Measurements from ENCODE around the gene ITGAE.
"Not testable (repeated sequence)": the region's sequence is repeated elsewhere in the genome, so short reads cannot be mapped to it uniquely, and the experiment has no call there.

ITGAE gene

DNA sequence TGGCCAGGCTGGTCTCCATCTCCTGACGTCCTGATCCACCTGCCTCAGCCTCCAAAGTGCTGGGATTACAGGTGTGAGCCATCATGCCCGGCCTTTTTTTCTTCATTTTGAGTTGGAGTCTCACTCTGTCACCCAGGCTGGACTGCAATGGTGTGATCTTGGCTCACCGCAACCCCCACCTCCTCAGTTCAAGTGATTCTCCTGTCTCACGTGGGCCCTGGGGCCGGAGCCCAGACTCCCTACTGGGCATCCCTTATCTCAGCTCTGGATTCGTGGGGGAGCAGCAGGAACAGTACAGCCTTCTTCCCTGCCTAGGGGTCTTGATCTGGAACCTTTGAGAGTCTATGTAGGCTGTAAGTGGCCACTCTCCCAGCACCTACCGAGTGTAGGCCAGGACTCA, 7.7 kb downstream of the ITGAE start:
- not testable (repeated sequence) for H3K27me3 ChIP-seq (ENCODE audit: low read depth, low read length); H3K27ac ChIP-seq (ENCODE audit: low read length); H3K4me3 ChIP-seq (ENCODE audit: low read depth in 1 of 2, low read length in 2 of 2); H3K9me3 ChIP-seq (ENCODE audit: control insufficient read depth in 1 of 2, low read length in 2 of 2); H3K4me1 ChIP-seq (ENCODE audit: control insufficient read depth in 1 of 2, insufficient read depth in 2 of 2, low read length in 2 of 2); H3K36me3 ChIP-seq (ENCODE audit: control insufficient read depth in 1 of 2, insufficient read depth in 2 of 2, low read length in 2 of 2)

DNA sequence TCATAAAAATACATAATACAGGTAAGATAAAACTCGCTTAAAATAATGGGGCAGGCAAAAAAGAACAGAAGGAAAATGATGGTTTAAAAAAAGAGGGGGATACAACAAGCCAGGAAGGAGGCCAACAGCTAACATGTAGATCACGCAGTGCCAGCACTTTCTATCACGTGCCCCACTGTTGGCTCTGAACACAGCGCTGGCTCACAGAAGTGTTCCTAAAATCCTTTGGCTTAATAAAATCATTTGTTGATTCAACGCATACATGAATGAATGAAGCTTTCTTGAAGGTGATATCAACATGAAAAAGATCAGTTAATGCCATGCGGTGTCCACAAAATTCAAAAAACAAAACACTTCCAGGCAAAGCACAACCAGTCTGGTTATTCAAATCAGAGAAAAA, 8.5 kb downstream of the ITGAE start:
- H3K4me1 ChIP-seq (ENCODE audit: control insufficient read depth in 1 of 2, insufficient read depth in 2 of 2, low read length in 2 of 2), result no peaks in the 10 kb centered on the region
- H3K9me3 ChIP-seq (ENCODE audit: control insufficient read depth in 1 of 2, low read length in 2 of 2), result no peaks in the 10 kb centered on the region
- H3K4me3 ChIP-seq (ENCODE audit: low read depth in 1 of 2, low read length in 2 of 2), result no peak overlapping the region
- H3K27ac ChIP-seq (ENCODE audit: low read length), result no peak overlapping the region
- no peaks in the 10 kb centered on the region for H3K27me3 ChIP-seq (ENCODE audit: low read depth, low read length)
- H3K36me3 ChIP-seq (ENCODE audit: control insufficient read depth in 1 of 2, insufficient read depth in 2 of 2, low read length in 2 of 2), result no peaks in the 10 kb centered on the region

DNA sequence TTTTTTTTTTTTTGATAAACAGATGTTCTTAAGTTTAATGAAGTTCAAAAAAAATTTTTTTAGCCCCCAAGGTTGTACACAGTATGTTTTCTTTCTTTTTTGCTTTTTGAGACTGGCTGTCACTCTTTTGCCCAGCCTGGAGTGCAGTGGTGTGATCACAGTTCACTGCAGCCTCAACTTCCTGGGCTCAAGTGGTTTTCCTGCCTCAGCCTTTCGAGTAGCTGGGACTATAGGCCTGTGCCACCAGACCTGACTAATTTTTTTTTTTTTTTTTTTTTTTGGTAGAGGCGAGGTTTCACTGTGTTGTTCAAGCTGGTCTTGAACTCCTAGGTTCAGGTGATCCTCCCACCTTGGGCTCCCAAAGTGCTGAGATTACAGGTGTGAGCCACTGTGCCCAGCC, 12.8 kb downstream of the ITGAE start:
- H3K27ac ChIP-seq (ENCODE audit: low read length), result no peak overlapping the region
- H3K36me3 ChIP-seq (ENCODE audit: control insufficient read depth in 1 of 2, insufficient read depth in 2 of 2, low read length in 2 of 2), result no peaks in the 10 kb centered on the region
- H3K4me3 ChIP-seq (ENCODE audit: low read depth in 1 of 2, low read length in 2 of 2), result no peak overlapping the region
- H3K9me3 ChIP-seq (ENCODE audit: control insufficient read depth in 1 of 2, low read length in 2 of 2), result no peaks in the 10 kb centered on the region
- H3K27me3 ChIP-seq (ENCODE audit: low read depth, low read length), result no peaks in the 10 kb centered on the region
- H3K4me1 ChIP-seq (ENCODE audit: control insufficient read depth in 1 of 2, insufficient read depth in 2 of 2, low read length in 2 of 2), result no peaks in the 10 kb centered on the region

DNA sequence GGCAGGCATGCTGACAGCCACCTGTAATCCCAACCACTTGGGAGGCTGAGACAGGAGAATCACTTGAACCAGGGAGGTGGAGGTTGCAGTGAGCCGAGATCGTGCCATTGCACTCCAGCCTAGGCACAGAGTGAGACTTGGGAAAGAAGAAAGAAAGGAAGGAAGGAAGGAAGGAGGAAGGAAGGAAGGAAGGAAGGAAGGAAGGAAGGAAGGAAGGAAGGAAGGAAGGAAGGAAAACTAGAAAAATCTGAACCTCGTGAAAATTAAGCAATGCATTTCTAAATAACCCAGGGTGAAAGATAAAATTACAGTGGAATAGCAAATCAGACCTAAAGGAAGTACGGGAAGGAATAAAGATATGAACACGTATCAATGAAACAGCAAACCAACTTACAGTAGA, 15.7 kb downstream of the ITGAE start:
- not testable (repeated sequence) for H3K4me3 ChIP-seq (ENCODE audit: low read depth in 1 of 2, low read length in 2 of 2); H3K36me3 ChIP-seq (ENCODE audit: control insufficient read depth in 1 of 2, insufficient read depth in 2 of 2, low read length in 2 of 2); H3K9me3 ChIP-seq (ENCODE audit: control insufficient read depth in 1 of 2, low read length in 2 of 2); H3K4me1 ChIP-seq (ENCODE audit: control insufficient read depth in 1 of 2, insufficient read depth in 2 of 2, low read length in 2 of 2); H3K27me3 ChIP-seq (ENCODE audit: low read depth, low read length); H3K27ac ChIP-seq (ENCODE audit: low read length)

DNA sequence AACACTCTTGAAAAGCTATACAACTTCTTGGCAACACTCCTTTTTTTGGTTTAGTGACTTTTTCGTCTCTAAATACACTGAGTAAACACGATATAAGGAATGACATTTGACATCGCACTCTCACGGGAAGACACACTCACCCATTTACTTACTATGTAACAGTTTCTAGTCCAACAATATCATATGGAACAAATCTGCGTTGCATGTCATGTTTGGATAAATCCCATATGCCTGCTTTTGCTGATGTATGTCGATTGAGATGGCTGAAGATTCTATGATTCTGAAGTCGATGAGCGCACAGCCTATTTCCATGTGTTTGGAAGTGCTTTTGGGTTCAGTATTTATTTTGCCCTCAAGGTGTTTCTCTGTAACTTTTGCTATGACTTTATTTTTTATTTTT, 18.2 kb downstream of the ITGAE start:
- Histone ChIP-seq H3K9me3 (ENCODE audit: control insufficient read depth in 1 of 2, low read length in 2 of 2) (no peaks in the 10 kb centered on the region), H3K4me1 (ENCODE audit: control insufficient read depth in 1 of 2, insufficient read depth in 2 of 2, low read length in 2 of 2) (no peaks in the 10 kb centered on the region), H3K36me3 (ENCODE audit: control insufficient read depth in 1 of 2, insufficient read depth in 2 of 2, low read length in 2 of 2) (no peaks in the 10 kb centered on the region), H3K27me3 (ENCODE audit: low read depth, low read length) (no peaks in the 10 kb centered on the region), H3K4me3 (ENCODE audit: low read depth in 1 of 2, low read length in 2 of 2) (no peak overlapping the region), H3K27ac (ENCODE audit: low read length) (no peak overlapping the region)

DNA sequence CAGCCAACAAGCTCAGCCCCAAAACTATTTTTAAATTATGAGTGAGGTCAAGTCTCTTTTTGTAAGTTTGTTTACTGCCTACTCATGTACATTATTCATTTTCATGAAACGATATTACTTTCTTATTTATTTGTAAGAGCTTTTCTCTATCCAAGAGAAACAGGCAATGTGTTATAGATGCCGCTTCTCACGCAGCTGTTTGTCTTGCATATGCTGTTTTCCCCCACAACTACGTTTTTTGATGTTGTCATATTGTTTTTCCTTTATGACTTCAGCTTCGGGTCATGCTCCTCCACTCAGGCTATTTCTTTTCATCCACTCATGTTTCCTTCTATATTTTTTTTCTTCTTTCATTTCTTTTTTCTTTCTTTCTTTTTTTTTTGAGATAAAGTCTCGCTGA, 20.0 kb downstream of the ITGAE start:
- Histone ChIP-seq H3K27ac (ENCODE audit: low read length) (no peak overlapping the region), H3K27me3 (ENCODE audit: low read depth, low read length) (no peaks in the 10 kb centered on the region), H3K4me3 (ENCODE audit: low read depth in 1 of 2, low read length in 2 of 2) (no peak overlapping the region), H3K36me3 (ENCODE audit: control insufficient read depth in 1 of 2, insufficient read depth in 2 of 2, low read length in 2 of 2) (no peaks in the 10 kb centered on the region), H3K4me1 (ENCODE audit: control insufficient read depth in 1 of 2, insufficient read depth in 2 of 2, low read length in 2 of 2) (no peaks in the 10 kb centered on the region), H3K9me3 (ENCODE audit: control insufficient read depth in 1 of 2, low read length in 2 of 2) (no peaks in the 10 kb centered on the region)

DNA sequence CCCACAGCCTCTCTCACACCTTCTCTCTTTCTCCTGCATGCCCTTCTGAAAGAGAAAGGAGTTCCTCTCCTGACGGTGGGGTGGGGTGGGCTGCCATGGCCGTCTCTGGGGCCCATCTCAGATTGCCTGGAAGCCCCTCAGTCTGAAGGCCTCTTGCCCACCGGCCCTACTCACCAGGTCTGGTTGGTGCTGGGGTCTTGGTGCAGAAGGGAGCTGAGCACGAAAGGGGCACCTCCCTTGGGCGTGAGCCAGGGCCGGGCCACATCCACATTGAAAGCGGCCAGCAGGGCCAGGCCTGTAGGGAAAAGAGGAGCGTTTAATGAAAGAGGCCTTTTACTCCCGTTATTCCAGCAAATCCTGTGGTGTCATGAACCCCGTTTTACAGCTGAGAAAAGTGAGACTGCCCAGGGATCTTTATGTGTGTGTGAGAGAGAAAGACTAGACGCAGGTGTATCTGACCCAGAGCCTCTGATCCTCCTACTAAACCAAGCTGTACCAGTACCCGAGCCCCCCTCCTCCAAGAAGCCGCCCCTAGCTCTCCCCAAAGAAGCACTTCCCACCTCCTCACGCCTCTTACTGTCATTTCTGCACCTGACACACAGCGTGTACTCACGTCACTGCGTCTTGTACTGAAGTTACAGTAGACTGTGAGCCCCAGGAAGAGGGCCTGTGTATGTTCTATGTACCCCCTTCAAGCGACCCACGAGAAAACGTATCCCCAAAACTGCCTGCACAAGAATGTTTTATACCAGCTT, 23.4 kb downstream of the ITGAE start:
- Histone ChIP-seq H3K27ac (ENCODE audit: low read length) (no peak overlapping the region), H3K4me1 (ENCODE audit: control insufficient read depth in 1 of 2, insufficient read depth in 2 of 2, low read length in 2 of 2) (no peaks in the 10 kb centered on the region), H3K9me3 (ENCODE audit: control insufficient read depth in 1 of 2, low read length in 2 of 2) (no peaks in the 10 kb centered on the region), H3K4me3 (ENCODE audit: low read depth in 1 of 2, low read length in 2 of 2) (no peak overlapping the region), H3K36me3 (ENCODE audit: control insufficient read depth in 1 of 2, insufficient read depth in 2 of 2, low read length in 2 of 2) (no peaks in the 10 kb centered on the region), H3K27me3 (ENCODE audit: low read depth, low read length) (no peaks in the 10 kb centered on the region)

DNA sequence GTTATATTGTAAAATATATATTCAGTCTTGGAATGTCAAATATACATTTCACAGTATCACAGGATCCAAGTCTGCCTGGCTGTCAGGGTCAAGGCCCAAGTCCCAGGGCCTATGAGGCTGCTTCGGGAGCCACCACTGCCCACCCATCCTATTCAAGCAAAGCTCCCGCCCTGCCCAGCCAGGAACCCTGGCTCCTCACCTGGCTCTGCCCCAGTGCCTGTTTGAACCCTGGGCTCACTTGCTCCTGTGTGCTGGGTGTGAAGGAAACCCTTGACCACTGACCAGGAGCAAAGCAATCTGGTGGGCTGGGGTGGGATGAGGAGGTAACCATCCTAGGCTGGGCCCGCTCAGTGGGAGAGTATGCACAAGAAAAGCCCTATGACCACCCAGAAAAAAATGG, 27.0 kb downstream of the ITGAE start:
- H3K4me3 ChIP-seq (ENCODE audit: low read depth in 1 of 2, low read length in 2 of 2), result no peak overlapping the region
- H3K9me3 ChIP-seq (ENCODE audit: control insufficient read depth in 1 of 2, low read length in 2 of 2), result no peaks in the 10 kb centered on the region
- H3K36me3 ChIP-seq (ENCODE audit: control insufficient read depth in 1 of 2, insufficient read depth in 2 of 2, low read length in 2 of 2), result no peaks in the 10 kb centered on the region
- H3K27ac ChIP-seq (ENCODE audit: low read length), result no peak overlapping the region
- H3K4me1 ChIP-seq (ENCODE audit: control insufficient read depth in 1 of 2, insufficient read depth in 2 of 2, low read length in 2 of 2), result no peaks in the 10 kb centered on the region
- no peaks in the 10 kb centered on the region for H3K27me3 ChIP-seq (ENCODE audit: low read depth, low read length)

DNA sequence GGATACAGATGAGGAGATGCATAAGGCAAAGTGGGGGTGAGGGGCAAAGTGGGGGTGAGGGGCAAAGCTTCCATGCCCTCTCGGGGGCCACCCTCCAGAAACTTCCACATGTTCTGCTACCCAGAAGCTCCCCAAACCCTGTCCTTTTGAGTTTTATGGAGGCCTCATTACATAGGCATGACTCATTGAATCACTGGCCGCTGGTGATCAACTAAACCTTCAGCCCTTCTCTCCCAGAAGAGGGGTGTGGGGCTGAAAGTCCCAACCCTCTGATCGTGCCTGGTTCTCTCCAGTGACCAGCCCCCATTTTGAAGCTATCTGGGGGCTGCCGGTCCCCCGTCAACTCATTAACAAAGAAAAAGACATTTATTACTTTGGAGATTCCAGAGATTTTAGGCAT, 27.5 kb downstream of the ITGAE start:
- Histone ChIP-seq H3K9me3 (ENCODE audit: control insufficient read depth in 1 of 2, low read length in 2 of 2) (no peaks in the 10 kb centered on the region), H3K4me3 (ENCODE audit: low read depth in 1 of 2, low read length in 2 of 2) (no peak overlapping the region), H3K27ac (ENCODE audit: low read length) (no peak overlapping the region), H3K27me3 (ENCODE audit: low read depth, low read length) (no peaks in the 10 kb centered on the region), H3K4me1 (ENCODE audit: control insufficient read depth in 1 of 2, insufficient read depth in 2 of 2, low read length in 2 of 2) (no peaks in the 10 kb centered on the region), H3K36me3 (ENCODE audit: control insufficient read depth in 1 of 2, insufficient read depth in 2 of 2, low read length in 2 of 2) (no peaks in the 10 kb centered on the region)

DNA sequence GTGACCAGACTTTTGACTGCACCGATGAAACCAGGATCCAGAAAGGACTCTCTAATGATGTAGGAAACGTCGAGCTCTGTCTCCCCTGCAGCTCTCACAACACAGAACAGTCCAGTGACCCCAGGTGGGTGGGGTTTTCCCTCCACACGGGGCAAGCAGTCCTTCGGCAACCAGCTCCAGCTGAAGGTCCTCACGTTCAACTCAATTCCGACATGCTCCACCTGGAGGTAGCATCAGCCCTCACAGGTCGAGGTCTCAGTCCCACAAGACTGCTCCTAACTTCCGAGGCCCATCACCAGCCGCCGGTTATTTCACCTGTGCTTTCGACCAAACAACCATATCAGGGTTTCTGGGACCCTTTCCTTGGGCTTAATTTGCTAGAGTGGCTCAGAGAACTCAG, 28.2 kb downstream of the ITGAE start:
- Histone ChIP-seq H3K4me1 (ENCODE audit: control insufficient read depth in 1 of 2, insufficient read depth in 2 of 2, low read length in 2 of 2) (no peaks in the 10 kb centered on the region), H3K27me3 (ENCODE audit: low read depth, low read length) (no peaks in the 10 kb centered on the region), H3K36me3 (ENCODE audit: control insufficient read depth in 1 of 2, insufficient read depth in 2 of 2, low read length in 2 of 2) (no peaks in the 10 kb centered on the region), H3K4me3 (ENCODE audit: low read depth in 1 of 2, low read length in 2 of 2) (no peak overlapping the region), H3K27ac (ENCODE audit: low read length) (no peak overlapping the region), H3K9me3 (ENCODE audit: control insufficient read depth in 1 of 2, low read length in 2 of 2) (peaks cover 0 to under 1% of the 10 kb centered on the region in 2 donors)

DNA sequence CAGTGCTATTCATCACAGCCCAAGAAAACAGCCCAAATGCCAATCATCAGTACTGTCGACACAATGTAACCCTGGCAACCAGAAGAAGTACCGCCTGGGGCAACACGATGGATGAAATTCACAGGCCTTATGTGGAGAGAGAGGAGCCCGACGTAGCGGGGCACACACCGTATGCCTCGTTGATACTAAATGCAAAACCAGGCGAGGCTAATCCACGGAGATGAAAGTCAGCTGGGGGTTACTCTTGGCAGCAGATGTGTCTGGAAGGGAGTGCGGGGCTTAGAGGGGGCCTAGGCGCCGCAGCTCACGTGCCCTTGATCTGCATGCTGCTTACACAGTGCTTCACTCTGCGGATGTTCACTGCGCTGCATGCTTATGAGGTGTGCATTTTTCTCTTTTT, 29.8 kb downstream of the ITGAE start:
- no peaks in the 10 kb centered on the region for H3K4me1 ChIP-seq (ENCODE audit: control insufficient read depth in 1 of 2, insufficient read depth in 2 of 2, low read length in 2 of 2)
- H3K27ac ChIP-seq (ENCODE audit: low read length), result no peak overlapping the region
- no peaks in the 10 kb centered on the region for H3K27me3 ChIP-seq (ENCODE audit: low read depth, low read length)
- peaks cover 0 to 4% of the 10 kb centered on the region in 2 donors for H3K9me3 ChIP-seq (ENCODE audit: control insufficient read depth in 1 of 2, low read length in 2 of 2)
- no peaks in the 10 kb centered on the region for H3K36me3 ChIP-seq (ENCODE audit: control insufficient read depth in 1 of 2, insufficient read depth in 2 of 2, low read length in 2 of 2)
- no peak overlapping the region for H3K4me3 ChIP-seq (ENCODE audit: low read depth in 1 of 2, low read length in 2 of 2)

DNA sequence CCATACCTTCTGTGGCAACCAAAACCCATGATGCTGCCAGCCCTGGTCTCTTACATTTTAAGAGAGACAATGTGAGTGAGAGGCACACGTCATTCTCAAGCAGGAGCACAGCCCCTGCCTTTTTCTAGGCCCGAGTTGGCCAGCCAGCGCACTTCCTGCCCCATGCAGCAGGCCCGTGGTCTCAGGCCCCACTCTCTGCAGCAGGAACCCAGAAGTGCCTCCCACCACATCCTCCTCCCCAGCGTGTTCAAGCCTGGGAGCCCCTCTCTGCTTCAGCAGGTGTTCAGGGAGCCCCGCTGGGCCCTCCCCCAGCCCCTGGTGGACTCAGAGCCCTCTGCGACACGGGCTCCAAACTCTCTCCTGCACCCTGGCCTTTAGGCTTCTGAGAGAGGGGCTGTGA, 30.5 kb downstream of the ITGAE start:
- Histone ChIP-seq H3K4me3 (ENCODE audit: low read depth in 1 of 2, low read length in 2 of 2) (no peak overlapping the region), H3K27me3 (ENCODE audit: low read depth, low read length) (no peaks in the 10 kb centered on the region), H3K4me1 (ENCODE audit: control insufficient read depth in 1 of 2, insufficient read depth in 2 of 2, low read length in 2 of 2) (no peaks in the 10 kb centered on the region), H3K36me3 (ENCODE audit: control insufficient read depth in 1 of 2, insufficient read depth in 2 of 2, low read length in 2 of 2) (no peaks in the 10 kb centered on the region), H3K9me3 (ENCODE audit: control insufficient read depth in 1 of 2, low read length in 2 of 2) (peaks cover 0 to 4% of the 10 kb centered on the region in 2 donors), H3K27ac (ENCODE audit: low read length) (no peak overlapping the region)
